Heart left ventricle (tissue), 16 donors: ENCODE measurements around the gene HERC2. TPM values are rescaled to one million over a fixed set of nuclear protein-coding genes. Genes with fewer than 3 reads are reported as not detected.
"Not testable (repeated sequence)": the region's sequence is repeated elsewhere in the genome, so short reads cannot be mapped to it uniquely, and the experiment has no call there.

Experiments used
- ATAC-seq, 4 donors: fragments of 200-7000 bp; cut with Tn5 transposase; one replicate each; pipeline ENCODE4 v1.9.1; 2020 to 2022; ENCODE audit warnings: moderate library complexity in 4 of 4, mild to moderate bottlenecking in 3 of 4, moderate number of reproducible peaks in 1 of 4
- DNase-seq, 5 donors: peaks; one replicate each; pipeline ENCODE4 v3.0.0-alpha.2; 2020
- H3K27ac ChIP-seq, 12 donors: fragments of 200-600 bp; sonication (generic) in 4 of 12; one replicate each; pipeline versions ENCODE4 v1.5.0 to v1.8.0; 2016 to 2022; ENCODE audit warnings: mild to moderate bottlenecking in 2 of 12
- H3K27me3 ChIP-seq, 9 donors: fragments of 200-600 bp; sonication (generic) in 2 of 9; one replicate each; pipeline versions ENCODE4 v1.5.1 to v1.8.0; 2016 to 2022; ENCODE audit warnings: mild to moderate bottlenecking in 3 of 9
- H3K36me3 ChIP-seq, 9 donors: fragments of 200-600 bp; sonication (generic) in 2 of 9; one replicate each; pipeline versions ENCODE4 v1.5.0 to v1.8.0; 2018 to 2022; ENCODE audit warnings: mild to moderate bottlenecking in 2 of 9
- H3K4me1 ChIP-seq, 12 donors: fragments of 200-600 bp; sonication (generic) in 4 of 12; one replicate each; pipeline versions ENCODE4 v1.5.0 to v1.8.0; 2016 to 2022; ENCODE audit warnings: mild to moderate bottlenecking in 3 of 12
- H3K4me3 ChIP-seq, 12 donors: fragments of 200-600 bp; sonication (generic) in 4 of 12; one replicate each; pipeline versions ENCODE4 v1.5.0 to v1.8.0; 2017 to 2022; ENCODE audit warnings: mild to moderate bottlenecking in 9 of 12, moderate library complexity in 4 of 12
- H3K9me3 ChIP-seq, 12 donors: fragments of 200-600 bp; sonication (generic) in 4 of 12; one replicate each; pipeline versions ENCODE4 v1.5.0 to v1.8.0; 2016 to 2022; ENCODE audit warnings: mild to moderate bottlenecking in 1 of 12
- CTCF ChIP-seq, 12 donors: fragments of 200-600 bp; sonication (generic) in 4 of 12; IDR thresholded peaks; one replicate each; pipeline versions ENCODE4 v1.5.0 to v1.8.0; 2018 to 2022; ENCODE audit warnings: antibody characterized with exemption in 12 of 12, mild to moderate bottlenecking in 5 of 12
- POLR2A ChIP-seq, 2 donors: fragments of 450-650 bp; IDR thresholded peaks; one replicate each; pipeline ENCODE4 v1.6.1; 2017; ENCODE audit warnings: antibody characterized with exemption in 2 of 2, mild to moderate bottlenecking in 2 of 2, moderate library complexity in 2 of 2
- WGBS, 4 donors: extraction: QIAGEN DNeasy Blood & Tissue Kit in 2 of 4; methylation state at CpG; one replicate each; pipeline versions ENCODE4 v1.1.5 to v1.1.7; 2013 to 2018; 5-methylcytosine and 5-hydroxymethylcytosine counted together
- intact Hi-C, 10 donors: fragments of 100-400 bp; cut with DNase I; formaldehyde crosslinking; loops; one replicate each; pipeline versions ENCODE4 v1.11.1 to v1.14.2; 2022
- polyA plus RNA-seq, 2 donors: library from polyadenylated mRNA; stranded (reverse); fragments of 200-250 nt; gene quantifications; one replicate each; pipeline ENCODE4 v1.2.3, GENCODE V29; 2013
- total RNA-seq, 9 donors: library from RNA; depleted of rRNA in 2 of 9; stranded (reverse); fragments of >200 nt in 2 of 9; fragmentation: NEBNext Ultra II Directional in 3 of 9; extraction: Animal tissue kit (Norgen Biotek cat#: 25700) in 3 of 9; gene quantifications; one replicate each; pipeline versions ENCODE4 v1.1.0 to v1.2.4, GENCODE V29; 2016 to 2023
- donor health status: ischemic (EF 13 %, LVEDD 7.1; RV severe dilation, severe dysfunction).
- donor health status: healthy with polysubstance abuse.
- donor health status: DM: no; HTN: yes; CAD: no.
- donor health status: DM: no; HTN: no; CAD: no.
- donor health status: ischemic (EF 25% LVEDD 6.9; RV normal size, moderate dysfunction).
- donor health status: ischemic (EF 25% LVEDD 5.7; RV mildly dilated, moderate dysfunction).
- donor health status: healthy.
- donor health status: DM: yes; HTN: yes; CAD: no.
- donor health status: ischemic (EF 35%, LVEDD 5.7; RV mildly dilated, moderate dysfunction).
- donor health status: nonischemic (EF 11% LVEDD 7.7; RV severe dilation, severe dysfunction).
- donor health status: DM: yes; HTN: yes; CAD: no.
- donor health status: PGD.
- donor health status: ischemic (EF 29% LVEDD 5.4; RV normal size, mild dysfunction).
- donor health status: nonischemic (EF 23%, LVEDD 6.1; RV moderate dilation, normal function).

The HERC2 gene
- total and polyA plus RNA-seq, 11 donors: 25.9 to 70.5 (median 59.0) TPM

GRCh38 chr15:28164876-28165275, 157.1 kb downstream of the HERC2 start:
- ATAC-seq: no peak
- 96 to 99% (median 98%) methylated on average over 3 of the region's 3 CpGs for WGBS, 4 donors
- no peak for DNase-seq
- Histone ChIP-seq H3K4me1 (peaks cover 0 to 12% (median 6%) of the 10 kb centered on the region in 12 donors), H3K9me3 (no peaks in the 10 kb centered on the region), H3K4me3 (no peak overlapping the region), H3K27ac (no peak overlapping the region), H3K36me3 (peaks cover 5 to 100% (median 90%) of the 10 kb centered on the region in 9 donors), H3K27me3 (no peaks in the 10 kb centered on the region)
- intact Hi-C loops: loop anchor here in 1 of 10 donors (10.0 kb wide), 1 partner anchor 60 kb away; no protein-coding TSS in a partner anchor
- no peak for TF ChIP-seq POLR2A (IDR thresholded peaks at IDR 0.05)
- TF ChIP-seq CTCF (IDR thresholded peaks at IDR 0.05): no peak

GRCh38 chr15:28154283-28154682, 167.7 kb downstream of the HERC2 start:
- H3K4me3 ChIP-seq: no peak overlapping the region
- WGBS, 4 donors: 46 to 54% (median 51%) methylated on average over 4 of the region's 4 CpGs
- no peak overlapping the region for H3K27ac ChIP-seq
- no peaks in the 10 kb centered on the region for H3K27me3 ChIP-seq
- no peak for DNase-seq
- TF ChIP-seq POLR2A (IDR thresholded peaks at IDR 0.05) (no peak), CTCF (IDR thresholded peaks at IDR 0.05) (no peak)
- peaks cover 0 to 10% (median 0%) of the 10 kb centered on the region in 12 donors for H3K4me1 ChIP-seq
- intact Hi-C loops: no loop called here
- H3K9me3 ChIP-seq: peaks cover 0 to 33% (median 0%) of the 10 kb centered on the region in 12 donors
- ATAC-seq: peak in 3 of 4 donors; percentile 44 to 51 (median 45)
- peaks cover 0 to 22% (median 5%) of the 10 kb centered on the region in 9 donors for H3K36me3 ChIP-seq

GRCh38 chr15:28153492-28154119, 168.4 kb downstream of the HERC2 start:
- H3K4me1 ChIP-seq: peaks cover 0 to 10% (median 0%) of the 10 kb centered on the region in 12 donors
- DNase-seq: no peak
- 45 to 55% (median 50%) methylated on average over 13 of the region's 13 CpGs for WGBS, 4 donors
- H3K36me3 ChIP-seq: peaks cover 0 to 22% (median 5%) of the 10 kb centered on the region in 9 donors
- peak overlapping the region in 1 of 12 donors; percentile 8 for H3K27ac ChIP-seq
- no peak overlapping the region for H3K4me3 ChIP-seq
- TF ChIP-seq CTCF (IDR thresholded peaks at IDR 0.05): no peak
- no peak for TF ChIP-seq POLR2A (IDR thresholded peaks at IDR 0.05)
- intact Hi-C loops: no loop called here
- peaks cover 0 to 39% (median 0%) of the 10 kb centered on the region in 12 donors for H3K9me3 ChIP-seq
- no peaks in the 10 kb centered on the region for H3K27me3 ChIP-seq
- peak; percentile 40 to 77 (median 62) for ATAC-seq

- 92 to 98% (median 94%) methylated on average over 8 of the region's 8 CpGs for WGBS, 4 donors
- ATAC-seq: peak in 3 of 4 donors; percentile 10 to 56 (median 52)
- peaks cover 0 to 10% (median 0%) of the 10 kb centered on the region in 12 donors for H3K4me1 ChIP-seq
- H3K27me3 ChIP-seq, H3K4me3 ChIP-seq, DNase-seq, H3K27ac ChIP-seq, intact Hi-C loops: not testable (repeated sequence)
- peaks cover 0 to 41% (median 0%) of the 10 kb centered on the region in 12 donors for H3K9me3 ChIP-seq
- peaks cover 0 to 20% (median 5%) of the 10 kb centered on the region in 9 donors for H3K36me3 ChIP-seq
Measured at GRCh38 chr15:28152538-28152923, 169.4 kb downstream of the HERC2 start.

GRCh38 chr15:28151864-28152537, 170.0 kb downstream of the HERC2 start:
- H3K4me3 ChIP-seq, H3K27me3 ChIP-seq, intact Hi-C loops, DNase-seq, H3K27ac ChIP-seq: not testable (repeated sequence)
- peaks cover 0 to 10% (median 0%) of the 10 kb centered on the region in 12 donors for H3K4me1 ChIP-seq
- peaks cover 0 to 41% (median 0%) of the 10 kb centered on the region in 12 donors for H3K9me3 ChIP-seq
- H3K36me3 ChIP-seq: peaks cover 0 to 21% (median 5%) of the 10 kb centered on the region in 9 donors
- WGBS, 4 donors: 47 to 69% (median 53%) methylated on average over 9 of the region's 9 CpGs
- ATAC-seq: peak; percentile 71 to 94 (median 77)
